K562 (cell line): Measurements from ENCODE around the gene SERPINH1. TPM values are rescaled to one million over a fixed set of nuclear protein-coding genes. Genes with fewer than 3 reads are reported as not detected.

Source experiments
- MGA ChIP-seq: fragments of 450-650 bp; IDR thresholded peaks from 2 replicates; pipeline ENCODE4 v1.6.1; 2016; ENCODE audit warnings: mild to moderate bottlenecking, moderate library complexity
- SMC3 ChIP-seq: conservative IDR thresholded peaks from 2 replicates; pipeline ENCODE4 v1.6.1; 2011; ENCODE audit warnings: low read depth, low read length, improper control_type of control experiment; ENCODE audit not compliant: insufficient read depth
- polyA plus RNA-seq, 8 experiments: library from polyadenylated mRNA; depleted of rRNA in 4 of 8; stranded (reverse) in 5 of 8; unstranded in 3 of 8; fragments of >200 nt; fragmentation: Nextera tagmentation in 2 of 8; fragmentation: Illumina TruSeq in 1 of 8; extraction: Ambion mirVana in 2 of 8; extraction: Trizol in 1 of 8; gene quantifications; 2 replicates each; pipeline versions ENCODE4 v1.2.1 to v1.2.3, GENCODE V29; 2011 to 2014; ENCODE audit warnings: inconsistent platforms in 1 of 8, missing spikeins in 1 of 8
- total RNA-seq, 7 experiments: library from RNA; depleted of rRNA in 6 of 7; stranded (reverse); fragments of >200 nt in 6 of 7; fragmentation: Illumina TruSeq in 2 of 7; extraction: Trizol in 2 of 7; gene quantifications; 2 replicates each; pipeline versions ENCODE4 v1.2.1 to v1.2.3, GENCODE V29; 2011 to 2021; ENCODE audit warnings: low replicate concordance in 1 of 7

Gene SERPINH1
- total and polyA plus RNA-seq, 9 of the 15 experiments (the other 6 are each of a cell fraction or from before 2014, with no cell fraction given): 2.8 to 106 (median 67.9) TPM

- TF ChIP-seq MGA (no peak), SMC3 (peak; percentile 88)
These were observed 14.4 kb upstream of the SERPINH1 start (continued) for GRCh38 chr11:75547617-75548058.
